Measurements from ENCODE around the gene ARMCX4. TPM values are rescaled to one million over a fixed set of nuclear protein-coding genes. Genes with fewer than 3 reads are reported as not detected.
A peak's percentile ranks its signal among the peaks of the same experiment; 100 is the strongest.

The ARMCX4 gene
- total RNA-seq, 1 experiment from 2014 or later, result 14.5 TPM

GRCh38 chrX:101482296-101482695 is 3.0 kb upstream of the ARMCX4 start (continued):
- TF ChIP-seq ZNF532 (CRISPR knock-in tag; IDR thresholded peaks at IDR 0.05; ENCODE audit: borderline replicate concordance) (no peak), ETV6 (CRISPR knock-in tag; IDR thresholded peaks at IDR 0.05) (no peak), JAZF1 (CRISPR knock-in tag; IDR thresholded peaks at IDR 0.05) (no peak), SMAD3 (CRISPR knock-in tag; IDR thresholded peaks at IDR 0.05; ENCODE audit: borderline replicate concordance) (no peak), GTF2I (CRISPR knock-in tag; conservative IDR thresholded peaks at IDR 0.05) (no peak), NFYB (CRISPR knock-in tag; conservative IDR thresholded peaks at IDR 0.05; ENCODE audit: low read depth) (no peak), HMGXB4 (CRISPR knock-in tag; IDR thresholded peaks at IDR 0.05) (no peak), ARID4B (CRISPR knock-in tag; IDR thresholded peaks at IDR 0.05; ENCODE audit: borderline replicate concordance) (no peak)
- TF ChIP-seq, protein P1, sequence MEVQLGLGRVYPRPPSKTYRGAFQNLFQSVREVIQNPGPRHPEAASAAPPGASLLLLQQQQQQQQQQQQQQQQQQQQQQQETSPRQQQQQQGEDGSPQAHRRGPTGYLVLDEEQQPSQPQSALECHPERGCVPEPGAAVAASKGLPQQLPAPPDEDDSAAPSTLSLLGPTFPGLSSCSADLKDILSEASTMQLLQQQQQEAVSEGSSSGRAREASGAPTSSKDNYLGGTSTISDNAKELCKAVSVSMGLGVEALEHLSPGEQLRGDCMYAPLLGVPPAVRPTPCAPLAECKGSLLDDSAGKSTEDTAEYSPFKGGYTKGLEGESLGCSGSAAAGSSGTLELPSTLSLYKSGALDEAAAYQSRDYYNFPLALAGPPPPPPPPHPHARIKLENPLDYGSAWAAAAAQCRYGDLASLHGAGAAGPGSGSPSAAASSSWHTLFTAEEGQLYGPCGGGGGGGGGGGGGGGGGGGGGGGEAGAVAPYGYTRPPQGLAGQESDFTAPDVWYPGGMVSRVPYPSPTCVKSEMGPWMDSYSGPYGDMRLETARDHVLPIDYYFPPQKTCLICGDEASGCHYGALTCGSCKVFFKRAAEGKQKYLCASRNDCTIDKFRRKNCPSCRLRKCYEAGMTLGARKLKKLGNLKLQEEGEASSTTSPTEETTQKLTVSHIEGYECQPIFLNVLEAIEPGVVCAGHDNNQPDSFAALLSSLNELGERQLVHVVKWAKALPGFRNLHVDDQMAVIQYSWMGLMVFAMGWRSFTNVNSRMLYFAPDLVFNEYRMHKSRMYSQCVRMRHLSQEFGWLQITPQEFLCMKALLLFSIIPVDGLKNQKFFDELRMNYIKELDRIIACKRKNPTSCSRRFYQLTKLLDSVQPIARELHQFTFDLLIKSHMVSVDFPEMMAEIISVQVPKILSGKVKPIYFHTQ (CRISPR knock-in tag; IDR thresholded peaks at IDR 0.05), result no peak
- TF ChIP-seq, protein P2, sequence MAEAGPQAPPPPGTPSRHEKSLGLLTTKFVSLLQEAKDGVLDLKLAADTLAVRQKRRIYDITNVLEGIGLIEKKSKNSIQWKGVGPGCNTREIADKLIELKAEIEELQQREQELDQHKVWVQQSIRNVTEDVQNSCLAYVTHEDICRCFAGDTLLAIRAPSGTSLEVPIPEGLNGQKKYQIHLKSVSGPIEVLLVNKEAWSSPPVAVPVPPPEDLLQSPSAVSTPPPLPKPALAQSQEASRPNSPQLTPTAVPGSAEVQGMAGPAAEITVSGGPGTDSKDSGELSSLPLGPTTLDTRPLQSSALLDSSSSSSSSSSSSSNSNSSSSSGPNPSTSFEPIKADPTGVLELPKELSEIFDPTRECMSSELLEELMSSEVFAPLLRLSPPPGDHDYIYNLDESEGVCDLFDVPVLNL (CRISPR knock-in tag; IDR thresholded peaks at IDR 0.05; ENCODE audit: borderline replicate concordance, low read depth), result no peak

GRCh38 chrX:101483705-101484104 is 1.6 kb upstream of the ARMCX4 start:
- ChIA-PET POLR2A (no interaction called here), CTCF (no interaction called here)
- Mint-ChIP-seq H3K4me1 (peaks cover 20% of the 10 kb centered on the region), H3K9me3 (no peaks in the 10 kb centered on the region), H3K27me3 (ENCODE audit: low read depth) (no peaks in the 10 kb centered on the region; the same call in 1 of the 2 replicates), H3K36me3 (peaks cover 9% of the 10 kb centered on the region; the same call in 1 of the 2 replicates), H3K27ac (peak overlapping the region; percentile 60; the same call in 1 of the 2 replicates), H3K4me3 (peak overlapping the region; percentile 41)
- no peak for TF ChIP-seq ZBTB43 (CRISPR knock-in tag; IDR thresholded peaks at IDR 0.05)
- ATAC-seq, result peak; percentile 50
- peak; percentile 13 for DNase-seq (ENCODE audit: low spot score)

All from WTC11 (cell line).